Measurements from ENCODE around the gene ZBTB5.

ZBTB5 gene

GRCh38 chr9:37445832-37446231 is 19.4 kb downstream of the ZBTB5 start:
- TF ChIP-seq, protein P1, sequence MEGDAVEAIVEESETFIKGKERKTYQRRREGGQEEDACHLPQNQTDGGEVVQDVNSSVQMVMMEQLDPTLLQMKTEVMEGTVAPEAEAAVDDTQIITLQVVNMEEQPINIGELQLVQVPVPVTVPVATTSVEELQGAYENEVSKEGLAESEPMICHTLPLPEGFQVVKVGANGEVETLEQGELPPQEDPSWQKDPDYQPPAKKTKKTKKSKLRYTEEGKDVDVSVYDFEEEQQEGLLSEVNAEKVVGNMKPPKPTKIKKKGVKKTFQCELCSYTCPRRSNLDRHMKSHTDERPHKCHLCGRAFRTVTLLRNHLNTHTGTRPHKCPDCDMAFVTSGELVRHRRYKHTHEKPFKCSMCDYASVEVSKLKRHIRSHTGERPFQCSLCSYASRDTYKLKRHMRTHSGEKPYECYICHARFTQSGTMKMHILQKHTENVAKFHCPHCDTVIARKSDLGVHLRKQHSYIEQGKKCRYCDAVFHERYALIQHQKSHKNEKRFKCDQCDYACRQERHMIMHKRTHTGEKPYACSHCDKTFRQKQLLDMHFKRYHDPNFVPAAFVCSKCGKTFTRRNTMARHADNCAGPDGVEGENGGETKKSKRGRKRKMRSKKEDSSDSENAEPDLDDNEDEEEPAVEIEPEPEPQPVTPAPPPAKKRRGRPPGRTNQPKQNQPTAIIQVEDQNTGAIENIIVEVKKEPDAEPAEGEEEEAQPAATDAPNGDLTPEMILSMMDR (IDR thresholded peaks at IDR 0.05): no peak
- no peak for DNase-seq (ENCODE audit: low spot score)
- Histone ChIP-seq H3K4me3 (no peak overlapping the region), H3K27ac (no peak overlapping the region)

GRCh38 chr9:37444890-37445289 is 20.4 kb downstream of the ZBTB5 start:
- Histone ChIP-seq H3K4me3 (no peak overlapping the region), H3K27ac (no peak overlapping the region)
- DNase-seq (ENCODE audit: low spot score): no peak
- TF ChIP-seq, protein P1 (IDR thresholded peaks at IDR 0.05): no peak

- Histone ChIP-seq H3K4me3 (no peak overlapping the region), H3K27ac (no peak overlapping the region)
- DNase-seq (ENCODE audit: low spot score): no peak
- TF ChIP-seq, protein P1 (IDR thresholded peaks at IDR 0.05): no peak
These were observed 21.7 kb downstream of the ZBTB5 start for GRCh38 chr9:37443566-37443965.

DNA sequence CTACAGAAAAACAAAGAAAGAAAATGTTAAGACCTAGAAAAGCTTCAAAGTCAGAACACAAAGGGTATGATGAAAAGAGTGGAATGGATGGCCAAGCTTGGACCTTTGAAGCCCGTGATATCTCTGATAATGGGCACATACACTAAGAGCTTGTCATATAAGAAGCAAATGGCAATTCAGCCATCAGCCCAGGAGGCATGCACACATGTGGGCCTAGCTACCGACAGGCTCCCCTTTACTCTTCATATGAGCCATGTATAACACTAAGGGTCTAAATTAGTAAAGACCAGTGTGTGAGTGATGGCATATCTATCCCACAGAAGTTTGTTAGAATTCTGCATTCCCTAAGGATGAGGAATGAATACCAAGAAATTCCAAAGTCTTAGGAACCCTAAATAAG is 22.7 kb downstream of the ZBTB5 start:
- TF ChIP-seq, protein P1 (IDR thresholded peaks at IDR 0.05): no peak

GRCh38 chr9:37441776-37442370 is 23.4 kb downstream of the ZBTB5 start:
- Histone ChIP-seq H3K4me3 (no peak overlapping the region), H3K27ac (no peak overlapping the region)
- TF ChIP-seq, protein P1 (IDR thresholded peaks at IDR 0.05): no peak
- no peak for DNase-seq (ENCODE audit: low spot score)

More for the DNA sequence above, 22.7 kb downstream of the ZBTB5 start:
- no peak for DNase-seq (ENCODE audit: low spot score)
- Histone ChIP-seq H3K27ac (no peak overlapping the region), H3K4me3 (no peak overlapping the region)

GRCh38 chr9:37438359-37438758 is 26.9 kb downstream of the ZBTB5 start:
- H3K4me3 ChIP-seq: no peak overlapping the region
- DNase-seq (ENCODE audit: low spot score): no peak
- no peak overlapping the region for H3K27ac ChIP-seq
- TF ChIP-seq, protein P1 (IDR thresholded peaks at IDR 0.05): no peak

DNA sequence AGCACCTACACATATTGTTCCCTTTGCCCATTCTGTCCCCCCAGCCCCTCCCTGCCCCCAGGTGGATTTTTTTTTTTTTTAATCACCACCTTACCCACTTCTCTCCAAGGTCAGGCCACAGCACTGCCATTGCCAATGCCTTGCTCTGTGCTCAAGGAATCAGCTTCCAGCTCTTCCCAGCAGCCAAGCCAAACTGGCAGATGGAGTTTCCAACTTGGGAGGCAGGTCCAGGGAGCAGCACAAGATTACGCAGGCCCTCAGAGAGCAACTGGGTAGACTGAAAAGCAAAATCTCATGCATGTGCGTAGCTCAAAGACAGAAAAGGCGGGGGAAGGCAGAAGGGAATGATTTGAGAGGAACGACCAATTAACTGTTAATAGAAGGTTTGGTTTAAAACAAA is 27.6 kb downstream of the ZBTB5 start:
- Histone ChIP-seq H3K4me3 (no peak overlapping the region), H3K27ac (no peak overlapping the region)
- DNase-seq (ENCODE audit: low spot score): no peak
- TF ChIP-seq, protein P1 (IDR thresholded peaks at IDR 0.05): no peak
